Breast epithelium (tissue), 3 donors: Measurements from ENCODE around the gene PSD2.

Experiments
- CTCF ChIP-seq, 3 donors: fragments of 450-650 bp; IDR thresholded peaks; one replicate each; pipeline ENCODE4 v1.5.1; 2016 to 2017; ENCODE audit warnings: antibody characterized with exemption in 3 of 3, mild to moderate bottlenecking in 3 of 3, moderate library complexity in 3 of 3
- POLR2A ChIP-seq: fragments of 450-650 bp; IDR thresholded peaks from one replicate; pipeline ENCODE4 v1.6.1; 2016; ENCODE audit warnings: antibody characterized with exemption, mild to moderate bottlenecking, moderate library complexity

DNA sequence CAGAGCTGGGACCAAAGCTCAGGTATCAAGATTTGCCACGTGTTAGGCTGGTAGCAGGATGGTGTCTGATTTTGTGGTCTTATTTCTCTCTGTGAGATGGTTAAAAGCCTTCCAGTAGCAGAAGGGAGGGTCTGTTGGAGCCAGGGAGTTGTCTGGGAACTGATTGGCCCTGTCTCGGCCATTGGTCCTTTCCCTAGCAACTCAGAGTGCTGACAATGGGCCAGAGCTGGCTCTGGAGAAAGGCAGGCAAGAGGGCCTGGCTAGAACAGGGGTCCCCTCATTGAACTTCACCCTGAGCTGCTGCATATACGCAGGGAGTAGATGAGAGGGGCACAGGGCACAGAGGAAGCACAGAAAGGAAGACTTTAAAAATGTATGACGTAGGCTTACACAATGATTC is 92.8 kb downstream of the PSD2 start:
- TF ChIP-seq CTCF (IDR thresholded peaks at IDR 0.05) (no peak), POLR2A (no peak)
